NCI-H2227 (cell line): ENCODE results near the gene SLC22A4.
A peak's percentile ranks its signal among the peaks of the same experiment; 100 is the strongest.

Source experiments
- DNase-seq: peaks from one replicate; lab custom pipeline; 2025; ENCODE audit not compliant: unreplicated experiment; lab: John Stamatoyannopoulos, UW

The SLC22A4 gene

GRCh38 chr5:132274050-132274792 lies 20.0 kb upstream of the SLC22A4 start:
- no peak for DNase-seq

GRCh38 chr5:132275367-132276220 lies 18.6 kb upstream of the SLC22A4 start:
- no peak for DNase-seq

DNA sequence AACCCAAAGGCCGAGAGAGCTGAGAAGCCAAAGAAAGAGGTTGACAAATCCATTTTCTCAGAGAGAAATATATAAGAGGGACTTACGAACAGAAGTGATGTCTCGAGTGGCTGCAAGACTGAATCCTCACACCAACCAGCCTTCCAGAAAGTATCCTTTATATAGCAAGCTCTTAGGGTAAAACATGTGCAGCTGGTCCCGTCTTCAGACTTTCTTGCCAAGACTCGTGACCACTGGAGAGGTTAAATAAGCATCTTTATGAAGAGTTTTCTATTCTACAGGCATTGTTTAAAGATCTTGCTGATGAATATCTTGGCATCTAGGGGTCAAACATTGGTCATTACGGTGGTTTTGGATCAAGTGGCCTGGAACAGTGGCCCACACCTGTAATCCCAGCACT lies 16.9 kb upstream of the SLC22A4 start:
- no peak for DNase-seq

DNA sequence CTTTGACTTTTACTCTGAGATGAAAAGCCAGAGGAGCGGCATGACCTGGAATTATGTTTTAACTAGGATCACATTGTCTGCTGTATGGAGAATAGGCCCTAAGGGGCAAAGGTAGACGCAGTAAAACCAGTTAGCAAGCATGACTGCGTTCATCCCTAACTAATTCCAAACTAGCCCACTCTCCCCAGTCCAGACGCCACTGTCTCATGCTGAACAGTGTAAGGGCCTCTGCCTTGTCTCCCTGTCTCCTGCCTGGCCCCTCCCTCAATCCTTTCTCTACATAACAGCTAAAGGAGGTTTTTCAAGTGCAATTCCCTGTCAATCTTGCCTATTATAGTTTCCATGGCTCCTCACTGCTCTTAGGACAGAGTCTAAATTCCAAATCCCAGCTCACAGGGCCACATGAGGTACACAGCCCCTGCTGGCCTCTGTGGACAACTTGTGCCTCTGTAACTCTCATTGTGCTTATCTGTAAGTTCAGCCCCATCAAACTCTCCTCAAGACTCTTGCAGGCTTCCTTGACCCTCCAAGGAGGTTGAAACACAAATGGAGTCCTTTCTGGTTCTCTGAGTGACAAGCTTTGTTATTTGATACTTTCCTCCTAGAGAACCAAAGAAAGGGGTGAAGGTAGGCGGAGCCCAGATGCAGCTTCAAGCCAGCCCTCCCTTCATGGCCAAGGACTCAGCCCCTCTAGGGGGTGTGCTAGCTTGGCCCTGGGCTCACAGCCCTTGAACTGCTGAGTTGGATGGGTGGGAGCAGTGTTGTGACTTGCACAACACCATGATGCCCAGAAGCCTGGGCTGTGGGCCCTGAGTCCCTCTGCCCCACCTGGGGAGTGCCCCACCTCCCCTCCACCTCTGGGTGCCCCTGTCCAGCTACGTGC lies 16.0 kb upstream of the SLC22A4 start:
- DNase-seq: no peak

DNA sequence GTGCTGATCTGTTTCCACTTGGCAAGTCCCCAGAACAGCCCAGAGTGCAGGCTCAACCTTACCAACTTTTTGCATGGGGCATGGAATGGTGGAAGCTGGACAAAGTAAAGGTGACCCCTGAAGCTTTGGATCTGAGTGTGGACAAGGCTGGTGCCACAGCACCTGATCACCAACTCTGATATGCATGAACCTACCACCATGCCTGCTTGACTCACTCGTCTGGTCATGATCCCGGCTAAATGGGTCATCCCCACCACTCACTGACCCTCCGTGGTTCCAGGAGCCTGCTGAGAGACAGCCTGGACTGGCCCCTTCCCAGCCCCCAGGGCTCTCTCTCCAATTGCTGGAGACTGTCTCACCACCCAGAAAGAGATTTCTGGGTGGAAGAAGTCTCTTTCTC lies 14.4 kb upstream of the SLC22A4 start:
- no peak for DNase-seq

DNA sequence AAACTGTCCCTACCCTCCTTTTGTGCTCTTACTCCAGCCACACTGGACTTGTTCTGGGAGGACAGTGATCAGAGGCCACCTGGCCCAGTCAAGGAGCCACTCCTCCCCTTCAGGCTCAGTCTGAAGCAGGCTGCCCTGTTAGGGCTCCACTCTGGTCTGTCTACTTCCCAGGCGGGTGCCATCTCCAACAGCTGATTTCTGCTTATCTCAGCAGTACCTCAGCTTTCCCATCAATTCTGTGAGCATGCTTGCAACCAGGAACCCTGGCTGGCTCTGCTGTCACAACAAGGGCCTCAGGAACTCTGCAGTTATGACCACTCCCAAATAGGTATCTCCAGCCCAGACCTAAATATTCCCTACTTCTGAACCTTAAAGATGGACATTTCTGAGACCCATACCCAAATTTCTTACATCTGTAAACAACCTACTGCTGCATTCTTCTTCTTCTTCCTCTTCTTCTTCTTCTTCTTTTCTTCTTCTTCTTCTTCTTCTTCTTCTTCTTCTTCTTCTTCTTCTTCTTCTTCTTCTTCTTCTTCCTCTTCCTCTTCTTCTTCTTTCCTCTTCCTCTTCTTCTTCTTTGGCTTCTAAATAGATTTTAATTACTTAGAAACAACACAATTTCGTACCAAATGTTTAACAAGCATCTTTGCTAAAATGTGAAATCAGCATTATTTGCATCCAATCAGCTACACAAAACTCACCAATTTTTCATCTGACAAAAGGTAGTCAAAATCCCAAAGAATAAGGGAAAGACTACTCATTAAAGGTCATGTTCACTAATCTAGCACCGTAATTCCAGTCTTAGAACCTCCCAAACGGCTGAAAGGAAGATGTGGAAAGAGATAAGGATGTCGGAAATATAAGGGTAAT lies 13.6 kb upstream of the SLC22A4 start:
- no peak for DNase-seq

GRCh38 chr5:132281856-132282614 lies 12.2 kb upstream of the SLC22A4 start:
- no peak for DNase-seq

DNA sequence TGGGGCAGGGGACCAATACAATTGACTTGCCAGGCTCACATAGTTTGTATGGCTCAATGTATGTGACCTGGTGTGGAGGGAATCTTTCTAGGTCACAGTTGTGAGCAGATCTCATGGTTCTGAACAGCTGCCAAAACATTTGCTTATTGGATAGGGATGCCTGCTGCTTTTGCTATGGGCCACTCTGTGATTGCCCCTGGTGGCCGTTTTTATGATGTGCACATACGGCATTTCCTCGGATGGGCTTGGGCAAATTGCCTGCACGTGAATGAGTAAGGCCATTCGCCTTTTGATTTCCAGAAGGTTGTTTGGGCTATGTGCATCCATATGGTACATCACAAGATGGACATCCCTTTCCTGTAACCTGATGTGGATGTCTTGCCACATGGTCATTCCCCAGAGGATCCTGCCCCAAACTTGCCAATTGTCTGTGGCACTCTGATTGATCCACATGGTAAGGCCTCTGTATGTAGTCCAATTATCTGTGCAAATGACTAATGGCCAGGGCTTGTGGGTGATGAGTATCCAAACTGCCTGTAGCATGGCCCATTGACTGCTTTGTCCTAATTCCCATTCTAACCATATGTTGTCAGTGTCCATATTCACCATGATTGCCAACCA lies 10.7 kb upstream of the SLC22A4 start:
- no peak for DNase-seq

GRCh38 chr5:132289097-132289496 lies 5.1 kb upstream of the SLC22A4 start:
- DNase-seq: no peak

- DNase-seq: no peak
Measured at GRCh38 chr5:132291026-132291425, 3.2 kb upstream of the SLC22A4 start.

DNA sequence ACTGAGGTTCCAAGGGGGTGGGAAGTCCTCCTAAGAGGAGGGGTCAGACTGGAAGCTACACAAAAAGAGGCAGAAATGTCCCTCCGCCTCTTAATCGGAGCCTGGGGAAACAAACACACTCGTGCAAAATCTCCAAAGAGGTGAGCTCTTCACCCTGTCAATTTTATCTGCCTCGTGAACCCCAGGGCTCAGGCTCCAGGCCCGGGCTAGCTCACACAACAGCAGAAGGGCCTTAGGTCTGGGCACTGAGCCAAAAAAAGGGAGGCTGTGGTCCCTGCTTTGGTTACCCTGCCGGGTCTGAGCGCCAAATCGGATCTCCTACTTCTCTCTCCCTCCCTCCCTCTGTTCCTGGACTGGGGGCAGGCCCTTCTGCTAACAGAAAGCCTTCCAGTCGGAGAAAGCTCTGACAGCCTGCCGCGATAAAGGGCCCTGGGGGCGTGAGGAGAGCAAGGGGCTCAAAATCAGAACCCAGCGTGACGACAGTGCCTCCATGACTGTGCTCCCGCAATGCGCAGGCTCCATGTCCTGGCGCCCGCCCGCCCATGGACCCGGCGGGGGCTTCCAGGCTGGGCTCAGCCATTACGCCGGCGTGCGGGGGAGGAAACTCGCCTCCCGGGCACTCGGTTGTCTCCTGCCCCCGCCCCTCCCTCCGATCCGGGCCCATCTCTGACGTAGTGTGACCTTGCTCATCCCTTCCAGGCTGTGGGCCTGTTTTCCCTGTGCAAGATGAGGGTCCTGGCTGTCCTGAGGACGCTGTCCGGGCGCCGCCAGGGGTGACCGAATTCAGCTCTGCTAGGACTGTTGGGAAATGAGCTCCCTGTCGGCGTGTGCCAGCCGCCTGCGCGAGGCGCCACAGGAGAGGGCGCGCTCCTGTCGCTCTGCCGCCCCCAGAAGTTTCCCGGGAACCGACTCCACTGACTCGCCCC lies 865 bp upstream of the SLC22A4 start:
- DNase-seq: peak; percentile 89

DNA sequence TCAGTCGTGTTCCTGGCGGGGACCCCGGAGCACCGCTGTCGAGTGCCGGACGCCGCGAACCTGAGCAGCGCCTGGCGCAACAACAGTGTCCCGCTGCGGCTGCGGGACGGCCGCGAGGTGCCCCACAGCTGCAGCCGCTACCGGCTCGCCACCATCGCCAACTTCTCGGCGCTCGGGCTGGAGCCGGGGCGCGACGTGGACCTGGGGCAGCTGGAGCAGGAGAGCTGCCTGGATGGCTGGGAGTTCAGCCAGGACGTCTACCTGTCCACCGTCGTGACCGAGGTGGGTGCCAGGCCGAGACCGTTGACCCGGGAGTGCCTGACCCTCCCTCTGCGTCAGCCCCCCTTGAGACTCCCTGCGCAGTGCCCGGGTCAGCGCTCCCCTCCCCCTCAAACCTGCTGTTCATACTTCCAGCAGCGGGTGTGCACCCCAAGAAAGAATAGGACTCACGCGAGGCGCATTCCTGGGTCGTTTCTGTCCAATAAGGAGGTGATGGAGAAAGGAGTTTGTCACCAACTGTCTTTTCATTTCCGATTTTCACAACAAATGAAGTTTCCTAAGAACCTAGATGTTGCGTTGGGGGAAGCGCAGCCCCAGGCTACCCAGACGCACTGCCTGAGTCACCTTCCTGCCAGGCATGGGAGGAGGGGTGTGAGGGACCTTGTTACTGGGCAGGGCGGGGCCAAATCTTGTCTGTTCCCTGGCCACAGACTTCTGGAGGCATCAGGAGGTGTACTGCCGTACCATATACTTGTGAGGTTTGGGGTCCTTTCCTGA lies 722 bp downstream of the SLC22A4 start:
- DNase-seq: peak; percentile 25

DNA sequence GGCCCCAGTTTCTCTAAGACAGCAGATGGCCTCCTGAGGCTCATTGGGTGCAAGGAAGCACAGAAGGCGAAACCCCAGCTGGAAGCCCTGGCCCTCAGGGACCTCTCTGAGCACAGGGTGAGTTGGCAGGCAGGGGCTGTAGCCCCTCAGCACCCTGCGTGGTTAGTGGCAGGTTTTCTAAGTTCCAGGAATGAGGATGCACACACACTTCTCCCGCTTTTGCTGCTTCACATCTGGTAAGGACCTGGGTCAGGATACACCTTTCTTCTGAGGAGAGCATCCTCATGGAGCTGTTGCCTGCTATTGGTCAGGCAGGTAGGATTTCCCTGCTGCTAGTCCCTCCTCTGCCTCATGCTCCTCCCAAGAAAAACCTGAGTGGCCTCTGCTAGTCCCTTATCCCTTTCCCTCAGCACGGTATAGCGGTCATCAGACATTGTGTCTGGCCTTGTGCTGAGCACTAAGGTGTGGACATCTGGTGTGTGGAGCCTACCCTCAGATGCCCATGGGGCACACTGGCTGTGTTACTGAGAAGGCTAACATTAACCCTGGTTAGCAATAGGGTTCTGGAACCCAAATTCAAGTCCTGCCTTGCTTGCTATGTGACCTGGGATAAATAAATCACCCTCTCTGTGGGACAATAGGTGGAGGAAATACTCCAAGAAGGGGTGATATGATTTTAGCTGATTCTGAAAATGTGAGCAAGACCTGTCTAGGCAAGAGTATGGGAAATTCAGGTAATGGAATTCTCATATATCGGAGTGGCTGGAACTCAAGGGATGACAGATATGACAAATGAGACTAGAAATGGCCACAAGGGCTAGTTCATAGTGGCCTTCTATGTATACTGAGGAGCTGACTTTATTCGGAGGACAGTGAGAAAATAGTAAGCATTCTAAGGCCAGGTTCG lies 1.6 kb downstream of the SLC22A4 start:
- no peak for DNase-seq

DNA sequence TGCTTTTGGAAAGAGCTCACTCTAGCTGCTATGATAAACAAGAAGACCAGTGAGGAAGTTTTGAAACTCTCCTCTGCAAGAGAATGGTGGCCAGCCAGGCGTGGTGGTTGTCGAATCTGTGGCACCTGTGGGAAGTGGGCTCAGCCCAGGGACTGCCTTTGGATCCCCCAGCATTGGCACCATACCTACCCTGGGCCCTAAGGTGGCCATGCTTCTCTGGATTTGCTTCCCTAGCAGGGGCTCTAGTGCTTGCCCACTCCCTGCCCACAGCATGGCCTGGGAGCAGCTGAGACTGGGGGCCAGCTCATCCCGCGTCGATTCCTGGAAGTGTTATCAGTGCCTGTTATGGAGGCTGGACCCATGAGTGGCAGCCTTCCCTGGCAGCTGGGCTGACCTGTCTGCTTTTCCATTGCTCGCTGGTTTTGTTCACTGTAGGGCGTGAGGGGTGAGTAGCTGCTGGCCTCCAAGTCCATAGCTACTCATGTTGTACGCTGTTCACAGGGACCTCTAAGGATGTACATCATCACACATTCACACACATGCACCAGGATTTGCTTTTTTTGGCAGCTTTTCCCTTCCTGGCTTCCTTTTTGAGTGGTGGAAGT lies 2.3 kb downstream of the SLC22A4 start:
- DNase-seq: no peak

GRCh38 chr5:132297211-132297940 lies 3.2 kb downstream of the SLC22A4 start:
- DNase-seq: no peak
